ENCODE results near the gene ST6GALNAC3. TPM values are rescaled to one million over a fixed set of nuclear protein-coding genes. Genes with fewer than 3 reads are reported as not detected.

ST6GALNAC3 gene
- total RNA-seq, 1 experiment from 2014 or later: 0.82 TPM

DNA sequence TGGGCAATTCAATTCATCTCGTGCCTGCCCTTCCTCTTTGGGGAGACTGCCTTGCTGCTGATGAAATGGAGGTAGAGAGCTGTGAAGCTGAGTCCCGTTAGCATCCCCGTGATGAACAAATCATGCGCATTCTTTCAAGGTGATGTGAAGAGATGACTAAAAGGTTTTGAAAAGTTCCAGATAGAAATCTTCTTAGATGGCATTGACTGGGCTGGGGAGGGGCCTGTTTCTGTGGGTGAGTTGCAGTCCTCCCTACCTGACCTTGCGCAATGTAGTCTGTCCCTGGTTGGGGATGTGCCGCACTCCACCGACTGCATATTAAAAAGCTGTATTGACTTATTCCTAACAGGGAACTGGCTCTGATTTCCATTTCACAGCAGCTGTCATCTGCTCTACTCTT lies 49.6 kb downstream of the ST6GALNAC3 start:
- TF ChIP-seq, protein P1, sequence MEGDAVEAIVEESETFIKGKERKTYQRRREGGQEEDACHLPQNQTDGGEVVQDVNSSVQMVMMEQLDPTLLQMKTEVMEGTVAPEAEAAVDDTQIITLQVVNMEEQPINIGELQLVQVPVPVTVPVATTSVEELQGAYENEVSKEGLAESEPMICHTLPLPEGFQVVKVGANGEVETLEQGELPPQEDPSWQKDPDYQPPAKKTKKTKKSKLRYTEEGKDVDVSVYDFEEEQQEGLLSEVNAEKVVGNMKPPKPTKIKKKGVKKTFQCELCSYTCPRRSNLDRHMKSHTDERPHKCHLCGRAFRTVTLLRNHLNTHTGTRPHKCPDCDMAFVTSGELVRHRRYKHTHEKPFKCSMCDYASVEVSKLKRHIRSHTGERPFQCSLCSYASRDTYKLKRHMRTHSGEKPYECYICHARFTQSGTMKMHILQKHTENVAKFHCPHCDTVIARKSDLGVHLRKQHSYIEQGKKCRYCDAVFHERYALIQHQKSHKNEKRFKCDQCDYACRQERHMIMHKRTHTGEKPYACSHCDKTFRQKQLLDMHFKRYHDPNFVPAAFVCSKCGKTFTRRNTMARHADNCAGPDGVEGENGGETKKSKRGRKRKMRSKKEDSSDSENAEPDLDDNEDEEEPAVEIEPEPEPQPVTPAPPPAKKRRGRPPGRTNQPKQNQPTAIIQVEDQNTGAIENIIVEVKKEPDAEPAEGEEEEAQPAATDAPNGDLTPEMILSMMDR (IDR thresholded peaks at IDR 0.05; ENCODE audit: unreplicated experiment): no peak
- DNase-seq (ENCODE audit: unreplicated experiment): peak; percentile 41
- intact Hi-C loops (cut with micrococcal nuclease): no loop called here
- CTCF ChIA-PET: interaction anchor here (0.7 to 0.9 kb wide), 2 partner anchors 14 to 698 kb away, joined by 3 read pairs; no protein-coding TSS in a partner anchor
- Mint-ChIP-seq H3K9me3 (ENCODE audit: unreplicated experiment) (peaks cover 7% of the 10 kb centered on the region), H3K4me3 (ENCODE audit: unreplicated experiment) (no peak overlapping the region), H3K4me1 (ENCODE audit: insufficient read depth, unreplicated experiment) (peaks cover 5% of the 10 kb centered on the region), H3K27me3 (ENCODE audit: insufficient read depth, unreplicated experiment) (no peaks in the 10 kb centered on the region), H3K36me3 (ENCODE audit: insufficient read depth, unreplicated experiment) (no peaks in the 10 kb centered on the region), H3K27ac (ENCODE audit: low read depth, unreplicated experiment) (no peak overlapping the region)
- BruUV-seq (replicated peaks): no TSS peak
- POLR2A ChIA-PET: interaction anchor here (0.6 to 1.1 kb wide), 2 partner anchors 11 to 133 kb away, joined by 3 to 5 read pairs; no protein-coding TSS in a partner anchor

DNA sequence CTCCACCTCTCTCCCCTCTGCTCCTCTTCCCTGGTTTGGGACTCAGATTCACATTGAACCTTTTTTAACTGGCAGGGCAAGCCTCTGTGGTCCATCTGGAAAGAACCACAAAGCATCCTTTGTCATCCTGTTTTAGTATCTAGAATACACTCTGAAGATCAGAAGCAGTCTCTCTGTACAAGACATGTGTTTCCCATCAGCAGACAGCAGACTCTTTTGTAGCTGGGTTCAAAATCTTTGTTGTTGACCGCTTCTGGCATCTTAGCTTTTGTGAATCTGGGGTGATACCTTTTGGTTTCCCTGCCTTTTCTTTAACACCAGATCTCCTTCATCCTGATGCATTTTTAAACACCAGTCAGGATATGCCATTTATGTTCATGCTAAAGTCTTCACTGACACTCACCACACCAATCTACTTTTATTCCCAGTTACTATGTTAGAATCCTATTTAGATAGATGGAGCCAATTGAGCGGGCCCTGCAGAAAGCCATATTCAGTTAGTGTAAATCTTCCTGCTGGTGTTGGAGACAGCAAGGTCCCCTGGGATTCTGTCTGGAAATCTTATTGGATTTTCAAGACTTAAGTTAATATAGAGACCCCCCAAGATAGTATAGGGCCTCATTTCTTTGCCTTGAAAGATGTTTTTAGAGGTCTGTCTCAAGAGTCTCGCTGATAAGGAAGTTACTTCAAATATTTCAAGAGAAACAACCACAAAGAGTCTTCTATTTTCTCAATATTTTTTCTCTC lies 51.1 kb downstream of the ST6GALNAC3 start:
- Mint-ChIP-seq H3K4me3 (ENCODE audit: unreplicated experiment) (no peak overlapping the region), H3K9me3 (ENCODE audit: unreplicated experiment) (peaks cover 7% of the 10 kb centered on the region), H3K27ac (ENCODE audit: low read depth, unreplicated experiment) (no peak overlapping the region), H3K27me3 (ENCODE audit: insufficient read depth, unreplicated experiment) (no peaks in the 10 kb centered on the region), H3K36me3 (ENCODE audit: insufficient read depth, unreplicated experiment) (no peaks in the 10 kb centered on the region), H3K4me1 (ENCODE audit: insufficient read depth, unreplicated experiment) (peaks cover 5% of the 10 kb centered on the region)
- no TSS peak for BruUV-seq (replicated peaks)
- no peak for DNase-seq (ENCODE audit: unreplicated experiment)
- POLR2A ChIA-PET: no interaction called here
- TF ChIP-seq, protein P1 (IDR thresholded peaks at IDR 0.05; ENCODE audit: unreplicated experiment): no peak
- CTCF ChIA-PET: no interaction called here
- intact Hi-C loops (cut with micrococcal nuclease): no loop called here

DNA sequence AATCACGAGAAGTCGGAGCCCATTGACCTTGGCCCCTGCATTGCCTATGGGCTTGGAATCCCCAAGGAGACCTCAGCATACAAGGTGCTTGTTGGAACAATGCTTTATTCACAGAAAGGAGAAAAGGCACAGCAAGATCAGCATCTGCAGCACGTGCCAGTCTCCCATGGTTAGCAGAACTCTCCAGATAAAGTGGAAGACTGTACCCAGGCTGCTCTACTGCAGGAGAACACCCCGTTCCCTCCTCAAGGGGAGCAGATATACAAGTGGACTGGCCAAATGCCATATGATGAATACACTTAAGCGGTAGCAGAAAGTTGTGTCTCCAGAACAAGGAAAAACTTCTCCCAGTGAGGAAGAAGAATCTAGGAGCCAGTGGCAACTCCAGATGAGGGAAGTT lies 53.5 kb downstream of the ST6GALNAC3 start:
- Mint-ChIP-seq H3K9me3 (ENCODE audit: unreplicated experiment) (no peaks in the 10 kb centered on the region), H3K27me3 (ENCODE audit: insufficient read depth, unreplicated experiment) (no peaks in the 10 kb centered on the region), H3K4me1 (ENCODE audit: insufficient read depth, unreplicated experiment) (peaks cover 5% of the 10 kb centered on the region), H3K27ac (ENCODE audit: low read depth, unreplicated experiment) (no peak overlapping the region), H3K36me3 (ENCODE audit: insufficient read depth, unreplicated experiment) (no peaks in the 10 kb centered on the region), H3K4me3 (ENCODE audit: unreplicated experiment) (no peak overlapping the region)
- no TSS peak for BruUV-seq (replicated peaks)
- CTCF ChIA-PET: interaction anchor here (1.1 kb wide), 1 partner anchor 12 kb away, joined by 3 read pairs; no protein-coding TSS in a partner anchor
- intact Hi-C loops (cut with micrococcal nuclease): no loop called here
- no peak for DNase-seq (ENCODE audit: unreplicated experiment)
- POLR2A ChIA-PET: no interaction called here
- TF ChIP-seq, protein P1 (IDR thresholded peaks at IDR 0.05; ENCODE audit: unreplicated experiment): no peak

DNA sequence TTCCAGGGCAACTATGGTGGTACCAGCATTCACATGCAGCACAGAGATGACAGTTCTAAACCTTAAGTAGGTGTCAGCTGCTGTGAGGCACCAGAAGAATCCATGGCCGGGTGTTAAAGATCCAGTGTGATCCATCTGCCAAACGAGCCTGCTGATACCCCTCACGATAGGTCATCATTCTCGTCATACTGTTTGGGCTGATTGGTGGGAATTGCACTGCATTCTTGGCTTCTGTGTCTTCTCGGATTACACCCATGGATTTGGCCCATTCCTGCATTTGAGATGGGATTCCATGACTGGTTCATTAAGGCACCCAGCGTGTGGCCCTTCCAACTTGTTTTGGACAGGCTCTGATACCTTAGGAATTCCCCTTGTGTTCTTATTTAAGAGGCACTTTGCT lies 55.2 kb downstream of the ST6GALNAC3 start:
- CTCF ChIA-PET: no interaction called here
- TF ChIP-seq, protein P1 (IDR thresholded peaks at IDR 0.05; ENCODE audit: unreplicated experiment): no peak
- no peaks in the 10 kb centered on the region for H3K9me3 Mint-ChIP-seq (ENCODE audit: unreplicated experiment)
- no TSS peak for BruUV-seq (replicated peaks)
- H3K4me3 Mint-ChIP-seq (ENCODE audit: unreplicated experiment): no peak overlapping the region
- intact Hi-C loops (cut with micrococcal nuclease): no loop called here
- H3K27me3 Mint-ChIP-seq (ENCODE audit: insufficient read depth, unreplicated experiment): no peaks in the 10 kb centered on the region
- H3K4me1 Mint-ChIP-seq (ENCODE audit: insufficient read depth, unreplicated experiment): no peaks in the 10 kb centered on the region
- POLR2A ChIA-PET: no interaction called here
- DNase-seq (ENCODE audit: unreplicated experiment): no peak
- H3K36me3 Mint-ChIP-seq (ENCODE audit: insufficient read depth, unreplicated experiment): no peaks in the 10 kb centered on the region
- no peak overlapping the region for H3K27ac Mint-ChIP-seq (ENCODE audit: low read depth, unreplicated experiment)

Data from MCF 10A (cell line).